HepG2 (cell line): ENCODE measurements around the gene PIK3C3. TPM values are rescaled to one million over a fixed set of nuclear protein-coding genes. Genes with fewer than 3 reads are reported as not detected.

Experiments used
- ARNTL ChIP-seq: sonication (generic); formaldehyde crosslinking; IDR thresholded peaks from 2 replicates; pipeline ENCODE4 v1.4.0; 2020; ENCODE audit warnings: mild to moderate bottlenecking, missing genetic modification reagents
- EP300 ChIP-seq, 3 experiments: sonication (generic) in 1 of 3; formaldehyde crosslinking in 1 of 3; IDR thresholded peaks; 2 replicates each; pipeline versions ENCODE4 v1.5.1 to v1.6.1; 2011 to 2020; ENCODE audit warnings: low read depth in 2 of 3, low read length in 2 of 3, borderline replicate concordance in 1 of 3, improper control_type of control experiment in 1 of 3, mild to moderate bottlenecking in 1 of 3, missing genetic modification reagents in 1 of 3, moderate library complexity in 1 of 3
- FOXK1 ChIP-seq: sonication (generic); formaldehyde crosslinking; IDR thresholded peaks from 2 replicates; pipeline ENCODE4 v1.4.0; 2020; ENCODE audit warnings: low read depth, missing genetic modification reagents, borderline replicate concordance
- KLF15 ChIP-seq: sonication (generic); formaldehyde crosslinking; IDR thresholded peaks from 2 replicates; pipeline ENCODE4 v1.8.1; 2023; ENCODE audit warnings: borderline replicate concordance, mild to moderate bottlenecking, inconsistent platforms, missing genetic modification reagents, mixed read lengths
- KLF16 ChIP-seq, 2 experiments: sonication (generic) in 1 of 2; formaldehyde crosslinking in 1 of 2; IDR thresholded peaks; 2 replicates each; pipeline versions ENCODE4 v1.6.1 to v1.8.0; 2016 to 2023; ENCODE audit warnings: missing genetic modification reagents in 2 of 2, missing compliant biosample characterization in 1 of 2
- KLF6 ChIP-seq: IDR thresholded peaks from 2 replicates; pipeline ENCODE4 v1.8.0; 2016; ENCODE audit warnings: missing biosample characterization, missing genetic modification reagents
- POLR2G ChIP-seq: fragments of 200-400 bp; formaldehyde crosslinking; IDR thresholded peaks from 2 replicates; pipeline ENCODE4 v1.6.1; 2018; ENCODE audit warnings: mild to moderate bottlenecking, low read depth, low read length, moderate library complexity
- REPIN1 ChIP-seq: sonication (generic); formaldehyde crosslinking; IDR thresholded peaks from 2 replicates; pipeline ENCODE4 v1.8.0; 2022; ENCODE audit warnings: missing genetic modification reagents, low read depth, mild to moderate bottlenecking, borderline replicate concordance
- RNF2 ChIP-seq: fragments of 450-650 bp; conservative IDR thresholded peaks from 2 replicates; pipeline ENCODE4 v1.6.1; 2016; ENCODE audit warnings: low read depth
- ZNF180 ChIP-seq: sonication (generic); formaldehyde crosslinking; IDR thresholded peaks from 2 replicates; pipeline ENCODE4 v1.4.0; 2020; ENCODE audit warnings: low read depth, missing genetic modification reagents, borderline replicate concordance
- ZNF205 ChIP-seq: IDR thresholded peaks from 2 replicates; pipeline ENCODE4 v1.6.1; 2018; ENCODE audit warnings: missing biosample characterization, missing genetic modification reagents
- ZNF616 ChIP-seq: sonication (generic); formaldehyde crosslinking; IDR thresholded peaks from 2 replicates; pipeline ENCODE4 v1.5.0; 2020; ENCODE audit warnings: low read depth, mild to moderate bottlenecking, missing genetic modification reagents
- ZNF678 ChIP-seq: sonication (generic); formaldehyde crosslinking; IDR thresholded peaks from 2 replicates; pipeline ENCODE4 v1.4.0; 2020; ENCODE audit warnings: mild to moderate bottlenecking, missing genetic modification reagents
- polyA plus RNA-seq, 8 experiments: library from polyadenylated mRNA; depleted of rRNA in 3 of 8; stranded (reverse) in 7 of 8; unstranded in 1 of 8; fragments of >200 nt; fragmentation: Illumina TruSeq in 4 of 8; extraction: Trizol in 4 of 8; gene quantifications; 2 replicates each; pipeline versions ENCODE4 v1.2.1 to v1.2.3, GENCODE V29; 2011 to 2016; ENCODE audit warnings: low read depth in 4 of 8, missing spikeins in 1 of 8, mixed read lengths in 1 of 8; ENCODE audit not compliant: insufficient read depth in 1 of 8
- total RNA-seq, 5 experiments: library from RNA; depleted of rRNA; stranded (reverse); fragments of >200 nt; fragmentation: Illumina TruSeq; extraction: Trizol; gene quantifications; 2 replicates each; pipeline ENCODE4 v1.2.3, GENCODE V29; 2016; ENCODE audit warnings: low read depth in 1 of 5
- TF ChIP-seq, protein P1 (sequence below): sonication (generic); formaldehyde crosslinking; IDR thresholded peaks from 2 replicates; pipeline ENCODE4 v1.4.0; 2020; ENCODE audit warnings: mild to moderate bottlenecking, missing genetic modification reagents
- TF ChIP-seq, protein P2 (sequence below): IDR thresholded peaks from 2 replicates; pipeline ENCODE4 v1.6.1; 2016; ENCODE audit warnings: missing compliant biosample characterization, missing genetic modification reagents, borderline replicate concordance
- TF ChIP-seq, protein P3 (sequence below): sonication (generic); formaldehyde crosslinking; IDR thresholded peaks from 2 replicates; pipeline ENCODE4 v1.5.1; 2020; ENCODE audit warnings: missing genetic modification reagents, mild to moderate bottlenecking, borderline replicate concordance

Gene PIK3C3
- total and polyA plus RNA-seq, 2 of the 13 experiments (the other 11 are each of a cell fraction or from before 2014, with no cell fraction given) = 42.8 to 46.4 TPM

DNA sequence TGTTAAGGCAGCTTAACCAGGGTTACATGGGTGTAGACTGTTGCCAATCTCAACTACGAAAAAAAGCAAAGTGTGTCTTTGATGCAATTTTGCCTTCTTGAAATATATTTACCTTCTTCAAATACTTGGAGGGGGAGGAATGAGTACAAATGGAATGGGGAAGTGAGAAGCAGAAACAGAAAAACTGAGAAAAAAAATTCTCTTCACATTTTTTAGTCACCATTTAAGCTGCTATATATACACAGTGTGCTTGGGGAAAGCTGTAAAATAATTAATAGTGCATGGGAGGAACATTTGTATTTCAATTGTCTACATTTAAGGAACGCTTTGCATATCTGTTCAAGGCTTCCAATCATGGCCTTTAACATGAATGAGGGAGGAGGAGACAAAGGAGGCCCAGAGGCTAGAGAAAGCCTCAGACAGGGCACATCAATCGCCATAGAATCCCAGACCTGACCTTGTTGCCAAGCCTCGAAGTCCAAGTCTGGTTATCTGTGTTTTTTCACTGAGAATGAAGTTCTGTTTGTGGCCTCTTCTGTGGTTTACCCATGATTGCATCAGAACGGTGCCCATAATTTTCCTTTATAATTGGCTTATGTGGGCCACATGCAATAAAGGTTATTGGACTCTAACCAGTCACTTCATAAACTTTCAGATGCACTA, 158.6 kb downstream of the PIK3C3 start (continued):
- TF ChIP-seq ARNTL (CRISPR knock-in tag) (no peak), KLF15 (CRISPR knock-in tag) (no peak), KLF16 (CRISPR knock-in tag; IDR thresholded peaks at IDR 0.05) (no peak), RNF2 (no peak), ZNF678 (CRISPR knock-in tag) (no peak), EP300 (IDR thresholded peaks at IDR 0.05; ENCODE audit: low read depth in 2 of 2, low read length in 2 of 2) (peak in 1 of 2 experiments; percentile 55; a peak in 1 of 4 replicates), EP300 (CRISPR knock-in tag; IDR thresholded peaks at IDR 0.05; ENCODE audit: borderline replicate concordance) (no peak), POLR2G (no peak), ZNF180 (CRISPR knock-in tag) (no peak), ZNF205 (CRISPR knock-in tag) (no peak), FOXK1 (CRISPR knock-in tag) (peak; percentile 20; the same call in 1 of the 2 replicates), KLF6 (CRISPR knock-in tag) (no peak), REPIN1 (CRISPR knock-in tag) (no peak), ZNF616 (CRISPR knock-in tag) (no peak)
- TF ChIP-seq, protein P1, sequence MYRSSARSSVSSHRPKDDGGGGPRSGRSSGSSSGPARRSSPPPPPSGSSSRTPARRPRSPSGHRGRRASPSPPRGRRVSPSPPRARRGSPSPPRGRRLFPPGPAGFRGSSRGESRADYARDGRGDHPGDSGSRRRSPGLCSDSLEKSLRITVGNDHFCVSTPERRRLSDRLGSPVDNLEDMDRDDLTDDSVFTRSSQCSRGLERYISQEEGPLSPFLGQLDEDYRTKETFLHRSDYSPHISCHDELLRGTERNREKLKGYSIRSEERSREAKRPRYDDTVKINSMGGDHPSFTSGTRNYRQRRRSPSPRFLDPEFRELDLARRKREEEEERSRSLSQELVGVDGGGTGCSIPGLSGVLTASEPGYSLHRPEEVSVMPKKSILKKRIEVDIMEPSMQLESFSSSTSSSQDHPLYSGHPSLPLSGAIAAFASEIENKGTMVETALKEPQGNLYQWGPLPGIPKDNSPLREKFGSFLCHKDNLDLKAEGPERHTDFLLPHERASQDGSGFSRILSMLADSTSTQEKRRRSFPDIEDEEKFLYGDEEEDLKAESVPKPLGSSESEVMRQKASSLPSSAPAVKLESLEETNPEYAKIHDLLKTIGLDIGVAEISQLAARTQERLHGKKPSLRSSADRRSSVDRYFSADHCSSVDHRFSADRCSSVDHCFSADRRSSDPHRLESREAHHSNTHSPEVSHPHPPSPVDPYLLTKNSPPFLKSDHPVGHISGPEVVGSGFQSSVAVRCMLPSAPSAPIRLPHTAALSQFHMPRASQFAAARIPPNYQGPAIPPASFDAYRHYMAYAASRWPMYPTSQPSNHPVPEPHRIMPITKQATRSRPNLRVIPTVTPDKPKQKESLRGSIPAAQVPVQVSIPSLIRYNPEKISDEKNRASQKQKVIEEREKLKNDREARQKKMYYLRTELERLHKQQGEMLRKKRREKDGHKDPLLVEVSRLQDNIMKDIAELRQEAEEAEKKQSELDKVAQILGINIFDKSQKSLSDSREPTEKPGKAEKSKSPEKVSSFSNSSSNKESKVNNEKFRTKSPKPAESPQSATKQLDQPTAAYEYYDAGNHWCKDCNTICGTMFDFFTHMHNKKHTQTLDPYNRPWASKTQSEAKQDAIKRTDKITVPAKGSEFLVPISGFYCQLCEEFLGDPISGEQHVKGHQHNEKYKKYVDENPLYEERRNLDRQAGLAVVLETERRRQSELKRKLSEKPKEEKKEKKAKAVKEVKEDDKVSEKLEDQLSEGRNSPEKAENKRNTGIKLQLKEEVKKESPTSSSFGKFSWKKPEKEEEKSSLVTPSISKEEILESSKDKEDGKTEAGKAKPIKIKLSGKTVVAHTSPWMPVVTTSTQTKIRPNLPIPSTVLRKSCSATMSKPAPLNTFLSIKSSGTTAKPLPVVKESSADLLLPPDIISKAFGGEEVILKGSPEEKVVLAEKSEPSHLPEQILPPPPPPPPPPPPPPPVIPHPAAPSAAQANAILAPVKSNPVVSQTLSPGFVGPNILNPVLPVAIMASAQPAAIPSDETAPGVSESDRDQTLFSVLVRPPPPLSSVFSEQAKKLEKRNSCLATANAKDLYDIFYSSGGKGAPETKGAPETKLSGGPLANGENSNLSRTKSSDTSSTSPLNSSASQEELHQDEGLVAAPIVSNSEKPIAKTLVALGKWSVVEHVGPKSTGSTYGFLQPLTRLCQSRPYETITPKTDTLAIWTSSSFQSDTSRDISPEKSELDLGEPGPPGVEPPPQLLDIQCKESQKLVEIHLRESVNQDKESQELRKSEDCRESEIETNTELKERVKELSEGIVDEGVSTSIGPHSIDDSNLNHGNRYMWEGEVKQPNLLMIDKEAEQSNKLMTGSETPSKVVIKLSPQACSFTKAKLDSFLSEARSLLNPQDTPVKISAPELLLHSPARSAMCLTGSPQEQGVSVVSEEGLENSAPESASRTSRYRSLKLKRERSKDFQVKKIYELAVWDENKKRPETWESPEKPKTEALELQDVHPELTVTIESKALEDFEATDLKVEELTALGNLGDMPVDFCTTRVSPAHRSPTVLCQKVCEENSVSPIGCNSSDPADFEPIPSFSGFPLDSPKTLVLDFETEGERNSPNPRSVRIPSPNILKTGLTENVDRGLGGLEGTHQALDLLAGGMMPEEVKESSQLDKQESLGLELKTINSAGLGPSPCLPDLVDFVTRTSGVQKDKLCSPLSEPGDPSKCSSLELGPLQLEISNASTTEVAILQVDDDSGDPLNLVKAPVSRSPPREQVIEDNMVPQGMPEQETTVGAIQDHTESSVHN (CRISPR knock-in tag) = no peak
- TF ChIP-seq, protein P2, sequence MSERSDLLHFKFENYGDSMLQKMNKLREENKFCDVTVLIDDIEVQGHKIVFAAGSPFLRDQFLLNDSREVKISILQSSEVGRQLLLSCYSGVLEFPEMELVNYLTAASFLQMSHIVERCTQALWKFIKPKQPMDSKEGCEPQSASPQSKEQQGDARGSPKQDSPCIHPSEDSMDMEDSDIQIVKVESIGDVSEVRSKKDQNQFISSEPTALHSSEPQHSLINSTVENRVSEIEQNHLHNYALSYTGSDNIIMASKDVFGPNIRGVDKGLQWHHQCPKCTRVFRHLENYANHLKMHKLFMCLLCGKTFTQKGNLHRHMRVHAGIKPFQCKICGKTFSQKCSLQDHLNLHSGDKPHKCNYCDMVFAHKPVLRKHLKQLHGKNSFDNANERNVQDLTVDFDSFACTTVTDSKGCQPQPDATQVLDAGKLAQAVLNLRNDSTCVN (CRISPR knock-in tag) = no peak
- TF ChIP-seq, protein P3, sequence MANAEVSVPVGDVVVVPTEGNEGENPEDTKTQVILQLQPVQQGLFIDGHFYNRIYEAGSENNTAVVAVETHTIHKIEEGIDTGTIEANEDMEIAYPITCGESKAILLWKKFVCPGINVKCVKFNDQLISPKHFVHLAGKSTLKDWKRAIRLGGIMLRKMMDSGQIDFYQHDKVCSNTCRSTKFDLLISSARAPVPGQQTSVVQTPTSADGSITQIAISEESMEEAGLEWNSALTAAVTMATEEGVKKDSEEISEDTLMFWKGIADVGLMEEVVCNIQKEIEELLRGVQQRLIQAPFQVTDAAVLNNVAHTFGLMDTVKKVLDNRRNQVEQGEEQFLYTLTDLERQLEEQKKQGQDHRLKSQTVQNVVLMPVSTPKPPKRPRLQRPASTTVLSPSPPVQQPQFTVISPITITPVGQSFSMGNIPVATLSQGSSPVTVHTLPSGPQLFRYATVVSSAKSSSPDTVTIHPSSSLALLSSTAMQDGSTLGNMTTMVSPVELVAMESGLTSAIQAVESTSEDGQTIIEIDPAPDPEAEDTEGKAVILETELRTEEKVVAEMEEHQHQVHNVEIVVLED (CRISPR knock-in tag) = no peak
